ENCODE measurements around the gene DDX41. TPM values are rescaled to one million over a fixed set of nuclear protein-coding genes. Genes with fewer than 3 reads are reported as not detected.

Gene DDX41
- 68.6 TPM for total RNA-seq

GRCh38 chr5:177516601-177517568 is at the start of gene DDX41:
TSS of gene DDX41 (minus strand) at chr5:177516961. CDS start at chr5:177516945, 16 bp downstream.

GRCh38 chr5:177554474-177555111 is 37.8 kb upstream of the DDX41 start, which contains the start of gene FAM193B:
TSS of gene FAM193B (minus strand) at chr5:177554563. CDS start at chr5:177554458, 105 bp downstream.

DNA sequence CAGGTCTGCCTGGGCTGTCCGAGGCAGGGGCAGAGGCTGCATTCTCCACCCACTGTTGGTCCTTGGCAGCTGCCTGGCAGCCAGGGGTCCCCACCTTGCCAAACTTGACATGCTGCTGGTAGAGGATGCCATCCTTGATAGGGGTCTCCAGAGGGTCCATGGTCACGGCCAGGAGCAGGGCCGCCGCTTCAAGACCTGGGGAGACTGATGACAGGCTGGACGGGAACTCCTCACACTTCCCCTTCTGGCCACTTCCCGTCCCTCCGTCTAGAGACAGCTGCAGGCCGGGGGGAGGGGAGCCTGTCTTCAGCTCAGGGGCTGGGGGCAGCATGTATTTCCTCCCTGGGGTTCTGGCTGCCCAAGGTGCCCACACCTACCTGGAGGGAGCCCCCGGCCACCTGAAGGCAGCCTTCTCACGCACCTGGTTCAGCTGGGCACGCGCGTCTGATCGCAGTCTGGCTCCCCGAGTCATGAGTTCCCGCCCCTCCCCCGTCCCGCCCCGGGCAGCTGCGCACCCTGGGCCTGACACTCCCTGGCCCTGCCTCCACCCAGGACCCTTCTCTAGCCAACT is 7.3 kb downstream of the DDX41 start, which contains the start of gene DOK3:
DOK3 (minus strand) TSS at position 446 of the 571 bp plus-strand sequence; CDS start at position 160, 286 bp downstream.

GRCh38 chr5:177497292-177498012 is 19.3 kb downstream of the DDX41 start, which contains the start of gene PDLIM7:
TSS of gene PDLIM7 (minus strand) at chr5:177497604. CDS start at chr5:177496512, 1,092 bp downstream.

GRCh38 chr5:177473443-177474001 is 43.2 kb downstream of the DDX41 start, which contains the start of gene DBN1:
TSS of gene DBN1 (minus strand) at chr5:177473634. CDS start at chr5:177473521, 113 bp downstream.

Other genes with a start within 250 kb of the DDX41 start
- gene RAB24, start 213.2 kb downstream of the DDX41 start, total RNA-seq: 29.4 TPM
- 45.3 TPM for gene PRELID1, start 213.2 kb downstream of the DDX41 start, total RNA-seq
- 14.5 TPM for gene MXD3, start 205.1 kb downstream of the DDX41 start, total RNA-seq
- 150 TPM for gene LMAN2, start 165.3 kb downstream of the DDX41 start, total RNA-seq
- 5.1 TPM for gene RGS14, start 159.0 kb downstream of the DDX41 start, total RNA-seq
- not detected for gene SLC34A1, start 132.5 kb downstream of the DDX41 start, total RNA-seq
- not detected for gene PFN3, start 116.3 kb downstream of the DDX41 start, total RNA-seq
- 1.9 TPM for gene F12, start 107.4 kb downstream of the DDX41 start, total RNA-seq
- gene GRK6, start 90.3 kb downstream of the DDX41 start, total RNA-seq: 22.2 TPM
- gene PRR7, start 70.1 kb downstream of the DDX41 start, total RNA-seq: 4.8 TPM
- gene DBN1, start 43.3 kb downstream of the DDX41 start, total RNA-seq: 132 TPM
- gene PDLIM7, start 19.4 kb downstream of the DDX41 start, total RNA-seq: 64.4 TPM
- gene DOK3, start 7.1 kb downstream of the DDX41 start, total RNA-seq: 4.8 TPM
- gene FAM193B, start 37.6 kb upstream of the DDX41 start, total RNA-seq: 49.9 TPM
- gene TMED9, start 75.2 kb upstream of the DDX41 start, total RNA-seq: 81.0 TPM
- 29.9 TPM for gene B4GALT7, start 83.2 kb upstream of the DDX41 start, total RNA-seq